Astrocyte (in vitro differentiated cells and primary cell): ENCODE data around the gene SPP2.

Source experiments
- CTCF ChIP-seq: IDR thresholded peaks from 2 replicates; pipeline ENCODE4 v1.5.1; 2011; ENCODE audit warnings: low read depth, mild to moderate bottlenecking, inconsistent platforms, low read length, moderate library complexity; ENCODE audit not compliant: insufficient read depth
- EZH2 ChIP-seq: IDR thresholded peaks from 2 replicates; pipeline ENCODE4 v1.6.1; 2012; ENCODE audit warnings: mild to moderate bottlenecking, low read length, inconsistent platforms; ENCODE audit not compliant: insufficient read depth

GRCh38 chr2:234111523-234111922 is 61.0 kb downstream of the SPP2 start:
- TF ChIP-seq CTCF (no peak), EZH2 (no peak)
